K562 (cell line): ENCODE measurements around the gene CNTF. TPM values are rescaled to one million over a fixed set of nuclear protein-coding genes. Genes with fewer than 3 reads are reported as not detected.

ENCODE experiments used
- ATAC-seq: fragments of 200-7000 bp; cut with Tn5 transposase; 3 replicates; pipeline ENCODE4 v1.9.1; 2020; ENCODE audit warnings: moderate library complexity
- BruUV-seq: library from RNA; stranded (reverse); fragments of 400-500 nt; replicated peaks from 2 replicates; lab custom pipeline; 2021; lab: Mats Ljungman, UMichigan
- CTCF ChIA-PET: fragments of 300-600 bp; formaldehyde crosslinking; extraction: SDS; loops from one replicate; lab custom pipeline; 2021; ENCODE audit warnings: low intra/inter-chr PET ratio; lab: Yijun Ruan, JAX
- POLR2A ChIA-PET: fragments of 300-600, 350-650 bp; sonication (Branson Sonifier 250); formaldehyde crosslinking; extraction: SDS; loops from one replicate; lab custom pipeline; 2021; ENCODE audit warnings: antibody characterized with exemption, inconsistent platforms; lab: Yijun Ruan, JAX
- DNase-seq, 4 experiments: peaks; one replicate each; pipeline versions ENCODE4 v3.0.0 to v3.0.0-alpha.2; 2011 to 2018; ENCODE audit warnings: low spot score in 3 of 4, mixed read lengths in 3 of 4; ENCODE audit errors: extremely low read depth in 1 of 4
- FAIRE-seq: peaks from 2 replicates; lab custom pipeline; 2011; peaks lifted over from hg19 to GRCh38; lab: Jason Lieb, UNC
- H2AFZ ChIP-seq: 2 replicates; pipeline ENCODE4 v1.6.0; 2011; ENCODE audit warnings: low read depth, low read length, control low read depth, inconsistent platforms
- H3K27ac ChIP-seq: fragments of 200-600 bp; 3 replicates; pipeline ENCODE4 v1.8.0; 2011; ENCODE audit warnings: low read depth, mild to moderate bottlenecking, control low read depth, inconsistent platforms, low read length, moderate library complexity, mixed read lengths; ENCODE audit errors: extremely low read depth
- H3K27me3 ChIP-seq, 2 experiments: fragments of 300-600 bp in 1 of 2; 2 replicates in 1 of 2; 3 replicates in 1 of 2; pipeline versions ENCODE4 v1.6.0 to v1.8.0; 2011; ENCODE audit warnings: inconsistent platforms in 2 of 2, low read length in 2 of 2, mild to moderate bottlenecking in 1 of 2, mixed read lengths in 1 of 2, moderate library complexity in 1 of 2; ENCODE audit not compliant: control insufficient read depth in 2 of 2, insufficient read depth in 2 of 2
- H3K36me3 ChIP-seq: fragments of 300-600 bp; 3 replicates; pipeline ENCODE4 v1.8.0; 2011; ENCODE audit warnings: mild to moderate bottlenecking, low read length, inconsistent platforms; ENCODE audit not compliant: control insufficient read depth, insufficient read depth
- H3K4me1 ChIP-seq, 2 experiments: fragments of 200-600 bp in 1 of 2; replicated peaks in 1 of 2; 2 replicates in 1 of 2; 3 replicates in 1 of 2; pipeline versions ENCODE4 v1.5.1 to v1.8.0; 2011; ENCODE audit warnings: inconsistent platforms in 2 of 2, low read length in 2 of 2, mild to moderate bottlenecking in 1 of 2, mixed read lengths in 1 of 2, moderate library complexity in 1 of 2; ENCODE audit not compliant: control insufficient read depth in 2 of 2, insufficient read depth in 2 of 2
- H3K4me2 ChIP-seq: 2 replicates; pipeline ENCODE4 v1.6.1; 2011; ENCODE audit warnings: low read length, control low read depth, inconsistent platforms, mixed read lengths; ENCODE audit not compliant: insufficient read depth
- H3K4me3 ChIP-seq: fragments of 200-600 bp; sonication (generic), shearing (Covaris generic); 2 replicates; pipeline ENCODE4 v1.5.1; 2016; ENCODE audit warnings: control low read depth, inconsistent platforms
- H3K79me2 ChIP-seq: fragments of 200-600 bp; 3 replicates; pipeline ENCODE4 v1.8.0; 2011; ENCODE audit warnings: low read length, inconsistent platforms; ENCODE audit not compliant: control insufficient read depth, insufficient read depth
- H3K9ac ChIP-seq, 2 experiments: 2 replicates each; pipeline versions ENCODE4 v1.6.0 to v1.6.1; 2011; ENCODE audit warnings: low read depth in 2 of 2, low read length in 2 of 2, control low read depth in 1 of 2, inconsistent platforms in 1 of 2, mild to moderate bottlenecking in 1 of 2, mixed read lengths in 1 of 2; ENCODE audit not compliant: insufficient read depth in 1 of 2
- H3K9me1 ChIP-seq: one replicate; pipeline ENCODE4 v1.6.0; 2011; ENCODE audit warnings: inconsistent platforms, mild to moderate bottlenecking, low read length, moderate library complexity; ENCODE audit not compliant: control insufficient read depth, insufficient read depth
- H3K9me3 ChIP-seq: replicated peaks from 2 replicates; pipeline ENCODE4 v1.5.1; 2011; ENCODE audit warnings: low read depth, low read length, inconsistent platforms; ENCODE audit not compliant: control insufficient read depth, insufficient read depth
- H4K20me1 ChIP-seq: replicated peaks from 2 replicates; pipeline ENCODE4 v1.6.1; 2011; ENCODE audit warnings: low read length, inconsistent platforms, mixed read lengths; ENCODE audit not compliant: control insufficient read depth, insufficient read depth
- ELK1 ChIP-seq: sonication (generic); formaldehyde crosslinking; IDR thresholded peaks from 2 replicates; pipeline ENCODE4 v1.8.1; 2022; ENCODE audit warnings: missing genetic modification reagents
- WGBS: fragments of 100-300 bp; shearing (Covaris generic); methylation state at CpG from one replicate; pipeline ENCODE4 v1.1.6; 2016; ENCODE audit warnings: low coverage, mixed read lengths; ENCODE audit not compliant: insufficient coverage; ENCODE audit errors: missing lambda C conversion rate; 5-methylcytosine and 5-hydroxymethylcytosine counted together
- in situ Hi-C: fragments of 300-500 bp; cut with MboI; formaldehyde crosslinking; loops from 4 replicates; pipeline ENCODE4 v1.15.0; 2018; ENCODE audit warnings: inconsistent platforms, mixed read lengths
- intact Hi-C: fragments of 100-400 bp; cut with micrococcal nuclease; formaldehyde crosslinking; loops from 2 replicates; pipeline ENCODE4 v1.14.2; 2022
- polyA plus RNA-seq, 8 experiments: library from polyadenylated mRNA; depleted of rRNA in 4 of 8; stranded (reverse) in 5 of 8; unstranded in 3 of 8; fragments of >200 nt; fragmentation: Nextera tagmentation in 2 of 8; fragmentation: Illumina TruSeq in 1 of 8; extraction: Ambion mirVana in 2 of 8; extraction: Trizol in 1 of 8; gene quantifications; 2 replicates each; pipeline versions ENCODE4 v1.2.1 to v1.2.3, GENCODE V29; 2011 to 2014; ENCODE audit warnings: inconsistent platforms in 1 of 8, missing spikeins in 1 of 8
- total RNA-seq, 7 experiments: library from RNA; depleted of rRNA in 6 of 7; stranded (reverse); fragments of >200 nt in 6 of 7; fragmentation: Illumina TruSeq in 2 of 7; extraction: Trizol in 2 of 7; gene quantifications; 2 replicates each; pipeline versions ENCODE4 v1.2.1 to v1.2.3, GENCODE V29; 2011 to 2021; ENCODE audit warnings: low replicate concordance in 1 of 7
- TF ChIP-seq, protein P1 (sequence below): fragments of 200-800 bp; sonication (Bioruptor generic); IDR thresholded peaks from 2 replicates; pipeline ENCODE4 v1.6.1; 2017; ENCODE audit warnings: missing genetic modification characterization, missing compliant biosample characterization
- TF ChIP-seq, protein P2 (sequence below): fragments of 250-450 bp; sonication (Bioruptor Pico); IDR thresholded peaks from 2 replicates; pipeline ENCODE4 v1.4.0; 2020; ENCODE audit warnings: mild to moderate bottlenecking, moderate library complexity

The CNTF gene
- total and polyA plus RNA-seq, 9 of the 15 experiments (the other 6 are each of a cell fraction or from before 2014, with no cell fraction given) = 0.17 to 5.0 (median 2.3) TPM

GRCh38 chr11:58631378-58631777, 8.9 kb downstream of the CNTF start:
- no peak for ATAC-seq
- DNase-seq = no peak
- Histone ChIP-seq H3K4me2 (no peak overlapping the region), H3K9me3 (no peaks in the 10 kb centered on the region), H3K9me1 (no peaks in the 10 kb centered on the region), H3K9ac (no peak overlapping the region), H3K36me3 (peaks cover 15% of the 10 kb centered on the region; the same call in 2 of the 3 replicates), H2AFZ (no peak overlapping the region), H3K27me3 (no peaks in the 10 kb centered on the region), H3K79me2 (no peaks in the 10 kb centered on the region), H4K20me1 (no peaks in the 10 kb centered on the region), H3K27ac (no peak overlapping the region), H3K4me1 (no peaks in the 10 kb centered on the region), H3K4me3 (no peak overlapping the region)
- no TSS peak for BruUV-seq
- ChIA-PET CTCF (no interaction called here), POLR2A (no interaction called here)
- WGBS = 88% methylated on average over 3 of the region's 3 CpGs
- in situ Hi-C loops (loop anchor here (25.0 kb wide), 1 partner anchor 506 kb away; the partner anchor contains the start of gene FAM111A), intact Hi-C loops (loop anchor here (10.0 kb wide), 1 partner anchor 423 kb away; no protein-coding TSS in a partner anchor)
- TF ChIP-seq, protein P1, sequence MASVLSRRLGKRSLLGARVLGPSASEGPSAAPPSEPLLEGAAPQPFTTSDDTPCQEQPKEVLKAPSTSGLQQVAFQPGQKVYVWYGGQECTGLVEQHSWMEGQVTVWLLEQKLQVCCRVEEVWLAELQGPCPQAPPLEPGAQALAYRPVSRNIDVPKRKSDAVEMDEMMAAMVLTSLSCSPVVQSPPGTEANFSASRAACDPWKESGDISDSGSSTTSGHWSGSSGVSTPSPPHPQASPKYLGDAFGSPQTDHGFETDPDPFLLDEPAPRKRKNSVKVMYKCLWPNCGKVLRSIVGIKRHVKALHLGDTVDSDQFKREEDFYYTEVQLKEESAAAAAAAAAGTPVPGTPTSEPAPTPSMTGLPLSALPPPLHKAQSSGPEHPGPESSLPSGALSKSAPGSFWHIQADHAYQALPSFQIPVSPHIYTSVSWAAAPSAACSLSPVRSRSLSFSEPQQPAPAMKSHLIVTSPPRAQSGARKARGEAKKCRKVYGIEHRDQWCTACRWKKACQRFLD (CRISPR knock-in tag) = no peak
- TF ChIP-seq ELK1 (CRISPR knock-in tag) = no peak
- TF ChIP-seq, protein P2, sequence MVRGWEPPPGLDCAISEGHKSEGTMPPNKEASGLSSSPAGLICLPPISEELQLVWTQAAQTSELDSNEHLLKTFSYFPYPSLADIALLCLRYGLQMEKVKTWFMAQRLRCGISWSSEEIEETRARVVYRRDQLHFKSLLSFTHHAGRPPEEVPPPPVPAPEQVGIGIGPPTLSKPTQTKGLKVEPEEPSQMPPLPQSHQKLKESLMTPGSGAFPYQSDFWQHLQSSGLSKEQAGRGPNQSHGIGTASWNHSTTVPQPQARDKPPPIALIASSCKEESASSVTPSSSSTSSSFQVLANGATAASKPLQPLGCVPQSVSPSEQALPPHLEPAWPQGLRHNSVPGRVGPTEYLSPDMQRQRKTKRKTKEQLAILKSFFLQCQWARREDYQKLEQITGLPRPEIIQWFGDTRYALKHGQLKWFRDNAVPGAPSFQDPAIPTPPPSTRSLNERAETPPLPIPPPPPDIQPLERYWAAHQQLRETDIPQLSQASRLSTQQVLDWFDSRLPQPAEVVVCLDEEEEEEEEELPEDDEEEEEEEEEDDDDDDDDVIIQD (CRISPR knock-in tag) = no peak
- no peak for FAIRE-seq
